ENCODE measurements around the gene MPND. TPM values are rescaled to one million over a fixed set of nuclear protein-coding genes. Genes with fewer than 3 reads are reported as not detected.

The MPND gene
- total RNA-seq, 4 donors from 2014 or later, result 2.7 to 3.1 (median 3.0) TPM

DNA sequence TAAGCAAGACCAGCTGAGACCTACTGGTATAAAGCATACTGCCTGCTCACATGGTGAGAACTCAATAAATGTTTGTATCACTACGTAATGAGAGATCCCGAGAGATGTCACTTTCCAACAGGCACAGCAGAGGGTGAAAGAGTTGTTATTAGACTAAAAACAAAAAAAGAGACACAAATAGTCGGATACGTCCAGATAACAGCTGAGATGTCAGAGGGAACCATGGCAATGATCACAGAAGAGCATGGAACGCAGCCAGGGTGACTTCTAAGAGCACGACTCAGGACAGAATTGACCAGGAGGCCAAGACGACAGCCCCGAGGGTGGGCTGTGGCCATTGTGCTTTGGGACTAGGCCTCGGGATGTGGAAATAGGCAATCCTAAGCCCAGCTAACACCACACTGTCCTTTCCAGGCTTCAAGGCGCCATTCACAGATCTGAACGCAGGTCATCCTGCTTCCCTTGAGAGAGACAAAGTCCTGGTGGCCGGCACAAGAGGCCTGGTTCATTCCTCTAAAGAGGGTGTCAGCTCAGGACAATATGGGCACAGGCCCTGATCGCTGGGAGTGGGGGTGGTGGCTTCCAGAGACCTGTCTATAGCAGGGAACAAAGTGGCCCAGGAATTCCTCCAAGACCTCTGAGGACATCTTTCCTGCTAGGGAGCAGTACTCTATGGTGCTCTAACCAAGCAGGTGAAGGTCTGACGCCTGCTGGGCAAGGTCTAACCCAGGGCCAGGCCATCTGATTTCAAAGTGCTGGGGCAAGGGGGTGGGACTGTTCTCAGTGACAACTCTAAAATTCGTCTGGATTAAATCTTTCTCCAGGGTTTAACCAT lies 53.8 kb downstream of the MPND start:
- Histone ChIP-seq H3K4me1 (peaks cover 45 to 47% of the 10 kb centered on the region in 2 donors), H3K4me3 (no peak overlapping the region), H3K27me3 (no peaks in the 10 kb centered on the region), H3K36me3 (peaks cover 0 to 7% of the 10 kb centered on the region in 2 donors), H3K9me3 (no peaks in the 10 kb centered on the region), H3K27ac (peak overlapping the region; percentile 60 to 98 (median 65))
- intact Hi-C loops (cut with DNase I; ENCODE audit: low total_unique reads), result no loop called here
- DNase-seq (peak in 1 of 2 donors; percentile 21), ATAC-seq (no peak)
- no peak for TF ChIP-seq CTCF (IDR thresholded peaks at IDR 0.05 in 4 of 5, conservative IDR thresholded peaks at IDR 0.05 in 1 of 5)
- no peak for TF ChIP-seq POLR2A (IDR thresholded peaks at IDR 0.05)
- in situ Hi-C loops (cut with MboI; ENCODE audit: low sequenced_read_pairs in 4 of 4), result no loop called here

DNA sequence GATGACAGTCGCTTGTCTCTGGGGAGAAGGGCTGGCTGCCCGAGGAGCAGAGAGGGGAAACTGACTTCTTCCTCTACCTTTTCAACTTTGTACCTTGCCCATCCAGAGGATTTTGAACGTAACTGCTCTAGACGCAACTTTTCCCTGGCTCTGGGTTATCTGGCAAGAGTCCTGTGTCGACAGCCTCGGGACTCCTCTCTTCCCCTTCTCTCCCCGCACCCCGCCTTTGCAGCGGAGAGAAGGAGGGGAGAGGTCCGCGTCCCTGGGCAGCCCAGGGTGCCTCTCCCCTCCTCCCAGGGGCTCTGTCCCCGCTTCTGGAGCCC lies 56.4 kb downstream of the MPND start:
- peaks cover 0 to 7% of the 10 kb centered on the region in 2 donors for H3K36me3 ChIP-seq
- intact Hi-C loops (cut with DNase I; ENCODE audit: low total_unique reads) (loop anchor here (1.0 to 10.0 kb wide), 7 partner anchors 20 to 335 kb away; partner anchors contain the start of genes PLIN5, YJU2 and ZBTB7A), in situ Hi-C loops (cut with MboI; ENCODE audit: low sequenced_read_pairs in 4 of 4) (loop anchor here in 1 of 4 donors (25.0 kb wide), 1 partner anchor 137 kb away; no protein-coding TSS in a partner anchor)
- H3K27ac ChIP-seq, result peak overlapping the region; percentile 96 to 98 (median 97)
- TF ChIP-seq POLR2A (IDR thresholded peaks at IDR 0.05) (no peak), CTCF (IDR thresholded peaks at IDR 0.05 in 4 of 5, conservative IDR thresholded peaks at IDR 0.05 in 1 of 5) (no peak)
- DNase-seq (peak in 1 of 2 donors; percentile 14), ATAC-seq (peak; percentile 9 to 15)
- peaks cover 34 to 46% of the 10 kb centered on the region in 2 donors for H3K4me1 ChIP-seq
- H3K4me3 ChIP-seq, result peak overlapping the region; percentile 88 to 97 (median 93)
- H3K27me3 ChIP-seq, result no peaks in the 10 kb centered on the region
- no peaks in the 10 kb centered on the region for H3K9me3 ChIP-seq

DNA sequence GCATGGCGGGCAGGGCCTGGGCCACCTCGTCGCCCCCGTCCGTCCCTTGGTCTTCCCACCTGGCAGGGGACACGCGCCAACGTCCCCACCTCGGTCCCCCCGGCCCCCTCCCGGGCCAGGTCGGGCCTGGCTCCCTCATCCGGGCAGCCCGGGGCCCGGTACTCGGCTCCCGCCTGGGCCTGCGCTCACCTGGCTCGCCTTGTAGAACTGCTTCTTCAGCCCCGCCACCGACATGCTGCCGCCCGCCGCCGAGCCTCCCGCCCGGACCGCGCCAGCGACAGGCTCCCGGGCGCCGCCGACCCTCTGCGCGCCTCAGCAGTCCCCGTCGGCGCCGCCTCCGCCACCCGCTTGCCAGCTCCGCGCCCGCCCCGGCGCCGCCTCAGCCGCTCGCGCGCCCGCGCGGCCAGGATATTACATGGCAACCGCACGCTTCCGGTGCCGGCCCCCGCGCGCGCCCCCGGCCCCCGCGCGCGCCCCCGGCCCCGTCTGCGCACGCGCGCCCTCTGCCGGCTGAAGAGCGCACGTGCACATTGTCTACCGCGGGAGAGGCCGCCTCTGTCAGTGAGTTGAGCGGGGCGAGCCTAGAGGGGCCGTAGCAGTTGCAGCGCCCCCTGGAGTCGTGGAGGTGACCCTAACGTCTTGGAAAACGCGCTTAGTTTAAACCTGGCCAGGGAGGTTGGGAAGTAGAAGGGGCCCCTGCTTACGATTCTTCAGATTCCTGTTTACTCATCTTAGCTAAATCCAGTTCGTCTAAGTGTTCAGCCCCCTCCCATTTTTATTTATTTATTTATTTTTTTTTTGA lies 57.0 kb downstream of the MPND start, which contains the start of gene SH3GL1:
Gene SH3GL1 (minus strand): TSS at position 413 of the 802 bp plus-strand sequence. CDS start 179 bp downstream, at position 234.
- in situ Hi-C loops (cut with MboI; ENCODE audit: low sequenced_read_pairs in 4 of 4), result loop anchor here in 1 of 4 donors (25.0 kb wide), 1 partner anchor 138 kb away; no protein-coding TSS in a partner anchor
- peak; percentile 92 to 98 for TF ChIP-seq POLR2A (IDR thresholded peaks at IDR 0.05)
- TF ChIP-seq CTCF (IDR thresholded peaks at IDR 0.05 in 4 of 5, conservative IDR thresholded peaks at IDR 0.05 in 1 of 5), result peak; percentile 92 to 99 (median 98)
- peak; percentile 70 to 74 for ATAC-seq
- peaks cover 34 to 46% of the 10 kb centered on the region in 2 donors for H3K4me1 ChIP-seq
- H3K27me3 ChIP-seq, result no peaks in the 10 kb centered on the region
- intact Hi-C loops (cut with DNase I; ENCODE audit: low total_unique reads), result loop anchor here (1.0 to 10.0 kb wide), 7 partner anchors 21 to 336 kb away; partner anchors contain the start of genes PLIN5, YJU2 and ZBTB7A
- H3K4me3 ChIP-seq, result peak within 1 kb of the TSS; percentile 88 to 97 (median 93)
- peak within 1 kb of the TSS; percentile 96 to 98 (median 97) for H3K27ac ChIP-seq
- DNase-seq, result peak; percentile 91 to 92
- no peaks in the 10 kb centered on the region for H3K9me3 ChIP-seq
- peaks cover 0 to 2% of the 10 kb centered on the region in 2 donors for H3K36me3 ChIP-seq

DNA sequence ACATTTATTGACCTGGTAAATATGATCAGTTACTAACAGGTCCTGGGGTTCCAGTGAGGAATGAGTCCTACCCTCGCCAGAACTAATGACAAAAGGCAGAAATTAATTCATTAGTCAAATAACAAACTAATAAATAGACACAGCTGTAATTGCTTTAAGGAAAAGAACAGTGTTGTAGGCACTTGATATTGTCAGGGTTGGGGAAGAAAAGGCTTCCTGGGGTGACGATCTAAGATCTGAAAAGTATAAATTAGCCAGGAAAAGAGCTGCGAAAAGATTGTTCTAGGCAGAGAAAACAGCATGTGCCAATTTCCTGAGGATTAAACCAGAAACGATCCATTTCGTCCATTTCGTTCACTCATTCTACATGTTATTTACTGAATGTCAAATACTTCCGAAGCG lies 58.4 kb downstream of the MPND start:
- peaks cover 34 to 42% of the 10 kb centered on the region in 2 donors for H3K4me1 ChIP-seq
- H3K4me3 ChIP-seq, result peak overlapping the region; percentile 28 to 77 (median 48)
- TF ChIP-seq CTCF (IDR thresholded peaks at IDR 0.05 in 4 of 5, conservative IDR thresholded peaks at IDR 0.05 in 1 of 5), result no peak
- TF ChIP-seq POLR2A (IDR thresholded peaks at IDR 0.05), result no peak
- peak overlapping the region; percentile 91 to 95 (median 94) for H3K27ac ChIP-seq
- intact Hi-C loops (cut with DNase I; ENCODE audit: low total_unique reads) (loop anchor here (2.0 to 10.0 kb wide), 6 partner anchors 47 to 337 kb away; partner anchors contain the start of genes PLIN5, UBXN6, YJU2 and ZBTB7A), in situ Hi-C loops (cut with MboI; ENCODE audit: low sequenced_read_pairs in 4 of 4) (loop anchor here in 1 of 4 donors (25.0 kb wide), 1 partner anchor 139 kb away; no protein-coding TSS in a partner anchor)
- no peak for DNase-seq
- H3K27me3 ChIP-seq, result no peaks in the 10 kb centered on the region
- H3K36me3 ChIP-seq, result no peaks in the 10 kb centered on the region
- H3K9me3 ChIP-seq, result no peaks in the 10 kb centered on the region
- no peak for ATAC-seq
